Peyer's patch (tissue), 4 donors: ENCODE results near the gene COQ10B. TPM values are rescaled to one million over a fixed set of nuclear protein-coding genes. Genes with fewer than 3 reads are reported as not detected.
A peak's percentile ranks its signal among the peaks of the same experiment; 100 is the strongest.

Experiments used
- DNase-seq, 3 donors: peaks; one replicate each; pipeline ENCODE4 v3.0.0-alpha.2; 2017 to 2019
- H3K27ac ChIP-seq, 4 donors: fragments of 200-600 bp; sonication (generic); one replicate each; pipeline ENCODE4 v1.5.1; 2016 to 2019
- H3K27me3 ChIP-seq, 2 donors: fragments of 200-600 bp; sonication (generic); one replicate each; pipeline ENCODE4 v1.5.1; 2019
- H3K36me3 ChIP-seq, 3 donors: fragments of 200-600 bp; sonication (generic); one replicate each; pipeline ENCODE4 v1.5.1; 2016 to 2019
- H3K4me1 ChIP-seq, 4 donors: fragments of 200-600 bp; sonication (generic); one replicate each; pipeline ENCODE4 v1.5.1; 2016 to 2019
- H3K4me3 ChIP-seq, 4 donors: fragments of 200-600 bp; sonication (generic); 1 replicate in 3 of 4; 2 replicates in 1 of 4; pipeline ENCODE4 v1.5.1; 2016 to 2019; ENCODE audit warnings: mild to moderate bottlenecking in 1 of 4
- H3K9me3 ChIP-seq, 4 donors: fragments of 200-600 bp; sonication (generic); one replicate each; pipeline ENCODE4 v1.5.1; 2016 to 2019; ENCODE audit warnings: mild to moderate bottlenecking in 1 of 4
- CTCF ChIP-seq, 6 experiments: fragments of 450-650 bp in 4 of 6; fragments of 200-600 bp in 2 of 6; sonication (generic) in 1 of 6; IDR thresholded peaks; one replicate each; pipeline ENCODE4 v1.5.1; 2017 to 2019; ENCODE audit warnings: antibody characterized with exemption in 6 of 6, mild to moderate bottlenecking in 3 of 6, moderate library complexity in 1 of 6
- POLR2A ChIP-seq, 2 donors: fragments of 450-650 bp; IDR thresholded peaks; one replicate each; pipeline ENCODE4 v1.5.1; 2017; ENCODE audit warnings: antibody characterized with exemption in 2 of 2, mild to moderate bottlenecking in 2 of 2, moderate library complexity in 2 of 2
- total RNA-seq, 4 donors: library from RNA; depleted of rRNA; stranded (reverse); fragments of >200 nt; gene quantifications; one replicate each; pipeline ENCODE4 v1.1.0, GENCODE V29; 2016

Gene COQ10B
- total RNA-seq: 10 to 100 TPM; 14.4 to 30.3 (median 22.3) TPM

GRCh38 chr2:197453123-197453913, at the start of gene COQ10B:
COQ10B (plus strand) TSS chr2:197453552; CDS start chr2:197453561, 9 bp downstream.
- peak within 1 kb of the TSS; percentile 67 to 86 (median 80) for H3K4me3 ChIP-seq
- H3K9me3 ChIP-seq: no peaks in the 10 kb centered on the region
- TF ChIP-seq POLR2A (IDR thresholded peaks at IDR 0.05): peak; percentile 80 to 82
- peak in 4 of 6 experiments; percentile 26 to 43 (median 32) for TF ChIP-seq CTCF (IDR thresholded peaks at IDR 0.05)
- H3K36me3 ChIP-seq: no peaks in the 10 kb centered on the region
- peaks cover 0 to 15% (median 5%) of the 10 kb centered on the region in 4 donors for H3K4me1 ChIP-seq
- no peaks in the 10 kb centered on the region for H3K27me3 ChIP-seq
- peak within 1 kb of the TSS; percentile 94 to 98 (median 98) for H3K27ac ChIP-seq
- peak; percentile 99 to 100 (median 99) for DNase-seq

GRCh38 chr2:197405582-197405981, 47.8 kb upstream of the COQ10B start:
- TF ChIP-seq POLR2A (IDR thresholded peaks at IDR 0.05) (no peak), CTCF (IDR thresholded peaks at IDR 0.05) (no peak)
- Histone ChIP-seq H3K9me3 (no peaks in the 10 kb centered on the region), H3K27ac (no peak overlapping the region), H3K4me1 (no peaks in the 10 kb centered on the region), H3K4me3 (no peak overlapping the region), H3K27me3 (no peaks in the 10 kb centered on the region), H3K36me3 (peaks cover 0 to 100% (median 4%) of the 10 kb centered on the region in 3 donors)
- no peak for DNase-seq

GRCh38 chr2:197414039-197414438, 39.3 kb upstream of the COQ10B start:
- no peak overlapping the region for H3K4me3 ChIP-seq
- no peak for DNase-seq
- TF ChIP-seq POLR2A (IDR thresholded peaks at IDR 0.05): no peak
- TF ChIP-seq CTCF (IDR thresholded peaks at IDR 0.05): no peak
- no peak overlapping the region for H3K27ac ChIP-seq
- no peaks in the 10 kb centered on the region for H3K27me3 ChIP-seq
- H3K9me3 ChIP-seq: no peaks in the 10 kb centered on the region
- no peaks in the 10 kb centered on the region for H3K4me1 ChIP-seq
- peaks cover 0 to 99% (median 0%) of the 10 kb centered on the region in 3 donors for H3K36me3 ChIP-seq

GRCh38 chr2:197414515-197414914, 38.8 kb upstream of the COQ10B start:
- TF ChIP-seq CTCF (IDR thresholded peaks at IDR 0.05) (no peak), POLR2A (IDR thresholded peaks at IDR 0.05) (no peak)
- H3K4me3 ChIP-seq: no peak overlapping the region
- peaks cover 0 to 99% (median 0%) of the 10 kb centered on the region in 3 donors for H3K36me3 ChIP-seq
- H3K27ac ChIP-seq: no peak overlapping the region
- no peaks in the 10 kb centered on the region for H3K27me3 ChIP-seq
- DNase-seq: no peak
- H3K9me3 ChIP-seq: no peaks in the 10 kb centered on the region
- no peaks in the 10 kb centered on the region for H3K4me1 ChIP-seq

GRCh38 chr2:197416268-197416667, 37.1 kb upstream of the COQ10B start:
- no peaks in the 10 kb centered on the region for H3K4me1 ChIP-seq
- peaks cover 0 to 96% (median 0%) of the 10 kb centered on the region in 3 donors for H3K36me3 ChIP-seq
- no peaks in the 10 kb centered on the region for H3K9me3 ChIP-seq

More at GRCh38 chr2:197416268-197416667, 37.1 kb upstream of the COQ10B start:
- Histone ChIP-seq H3K27me3 (no peaks in the 10 kb centered on the region), H3K4me3 (no peak overlapping the region), H3K27ac (no peak overlapping the region)
- TF ChIP-seq CTCF (IDR thresholded peaks at IDR 0.05) (no peak), POLR2A (IDR thresholded peaks at IDR 0.05) (no peak)
- no peak for DNase-seq
